ENCODE results near the gene GOT1. TPM values are rescaled to one million over a fixed set of nuclear protein-coding genes. Genes with fewer than 3 reads are reported as not detected.

GOT1 gene
- total RNA-seq, 1 donor from 2014 or later, result 50.9 TPM

- Mint-ChIP-seq H3K4me3 (no peak overlapping the region), H3K27me3 (peaks cover 88% of the 10 kb centered on the region), H3K27ac (no peak overlapping the region)
Measured at GRCh38 chr10:99451981-99452380, 21.6 kb upstream of the GOT1 start.

GRCh38 chr10:99451499-99451788 lies 21.0 kb upstream of the GOT1 start:
- no peak for DNase-seq (ENCODE audit: extremely low spot score, unreplicated experiment)
- H3K9me3 Mint-ChIP-seq, result no peaks in the 10 kb centered on the region
- peaks cover 11% of the 10 kb centered on the region for H3K4me1 Mint-ChIP-seq (ENCODE audit: unreplicated experiment)
- peaks cover 90% of the 10 kb centered on the region for H3K27me3 Mint-ChIP-seq
- no peak for TF ChIP-seq CTCF (conservative IDR thresholded peaks at IDR 0.05)
- H3K27ac Mint-ChIP-seq, result no peak overlapping the region
- H3K4me3 Mint-ChIP-seq, result no peak overlapping the region
- H3K36me3 Mint-ChIP-seq, result no peaks in the 10 kb centered on the region

More at GRCh38 chr10:99451981-99452380, 21.6 kb upstream of the GOT1 start:
- no peak for DNase-seq (ENCODE audit: extremely low spot score, unreplicated experiment)
- no peaks in the 10 kb centered on the region for H3K36me3 Mint-ChIP-seq
- no peaks in the 10 kb centered on the region for H3K9me3 Mint-ChIP-seq
- peaks cover 11% of the 10 kb centered on the region for H3K4me1 Mint-ChIP-seq (ENCODE audit: unreplicated experiment)
- no peak for TF ChIP-seq CTCF (conservative IDR thresholded peaks at IDR 0.05)

- H3K36me3 Mint-ChIP-seq, result no peaks in the 10 kb centered on the region
- H3K27ac Mint-ChIP-seq, result no peak overlapping the region
- H3K4me3 Mint-ChIP-seq, result no peak overlapping the region
- peaks cover 89% of the 10 kb centered on the region for H3K27me3 Mint-ChIP-seq
- no peak for TF ChIP-seq CTCF (conservative IDR thresholded peaks at IDR 0.05)
- DNase-seq (ENCODE audit: extremely low spot score, unreplicated experiment), result no peak
- H3K4me1 Mint-ChIP-seq (ENCODE audit: unreplicated experiment), result peaks cover 11% of the 10 kb centered on the region
- H3K9me3 Mint-ChIP-seq, result no peaks in the 10 kb centered on the region
Measured at GRCh38 chr10:99450624-99451498, 20.4 kb upstream of the GOT1 start.

- no peaks in the 10 kb centered on the region for H3K9me3 Mint-ChIP-seq
- peaks cover 11% of the 10 kb centered on the region for H3K4me1 Mint-ChIP-seq (ENCODE audit: unreplicated experiment)
- H3K27me3 Mint-ChIP-seq, result peaks cover 89% of the 10 kb centered on the region
- DNase-seq (ENCODE audit: extremely low spot score, unreplicated experiment), result no peak
- no peak overlapping the region for H3K27ac Mint-ChIP-seq
- H3K4me3 Mint-ChIP-seq, result no peak overlapping the region
- no peaks in the 10 kb centered on the region for H3K36me3 Mint-ChIP-seq
- no peak for TF ChIP-seq CTCF (conservative IDR thresholded peaks at IDR 0.05)
Measured at GRCh38 chr10:99450156-99450555, 19.7 kb upstream of the GOT1 start.

GRCh38 chr10:99449023-99449422 lies 18.6 kb upstream of the GOT1 start:
- H3K4me3 Mint-ChIP-seq, result no peak overlapping the region
- peaks cover 91% of the 10 kb centered on the region for H3K27me3 Mint-ChIP-seq
- no peak overlapping the region for H3K27ac Mint-ChIP-seq
- TF ChIP-seq CTCF (conservative IDR thresholded peaks at IDR 0.05), result no peak
- H3K9me3 Mint-ChIP-seq, result no peaks in the 10 kb centered on the region
- no peaks in the 10 kb centered on the region for H3K36me3 Mint-ChIP-seq
- no peak for DNase-seq (ENCODE audit: extremely low spot score, unreplicated experiment)
- H3K4me1 Mint-ChIP-seq (ENCODE audit: unreplicated experiment), result peaks cover 16% of the 10 kb centered on the region

All from type B pancreatic cell (in vitro differentiated cells).